SK-N-MC (cell line): Measurements from ENCODE around the gene LHFPL3.

Experiments
- EZH2 ChIP-seq: fragments of 200-600 bp; sonication (generic); IDR thresholded peaks from one replicate; pipeline ENCODE4 v1.6.1; 2017; ENCODE audit warnings: antibody characterized with exemption
- POLR2AphosphoS5 ChIP-seq: IDR thresholded peaks from 2 replicates; pipeline ENCODE4 v1.6.1; 2012; ENCODE audit warnings: mild to moderate bottlenecking, low read depth, low read length, borderline replicate concordance

DNA sequence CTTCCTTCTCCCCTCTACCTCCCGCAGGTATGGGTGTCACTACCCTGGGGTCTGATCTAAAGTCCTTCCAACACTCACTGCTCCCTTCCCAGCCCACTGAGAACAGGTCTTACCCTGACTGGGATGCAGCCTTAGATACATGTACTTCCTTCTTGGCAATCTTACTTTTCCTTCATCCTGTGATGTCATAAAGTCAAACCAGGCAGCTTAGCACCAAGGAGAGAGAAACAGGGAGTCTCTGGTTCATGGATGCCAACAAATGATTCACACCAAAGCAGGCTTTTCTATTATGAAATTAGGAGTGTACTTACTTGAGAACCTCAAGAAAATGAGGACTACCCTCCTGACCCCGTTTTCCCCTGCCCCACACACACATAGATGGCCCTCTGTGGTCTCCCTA, 574.6 kb downstream of the LHFPL3 start:
- no peak for TF ChIP-seq POLR2AphosphoS5
- TF ChIP-seq EZH2: no peak
